ENCODE results near the gene SUGT1.

GRCh38 chr13:52701728-52702465, 49.3 kb downstream of the SUGT1 start:
- TF ChIP-seq CTCF (conservative IDR thresholded peaks at IDR 0.05; ENCODE audit: low read depth in 2 of 2) (no peak), POLR2AphosphoS5 (IDR thresholded peaks at IDR 0.05; ENCODE audit: low read depth) (no peak), EZH2 (IDR thresholded peaks at IDR 0.05; ENCODE audit: low read depth, unreplicated experiment) (no peak), REST (IDR thresholded peaks at IDR 0.05; ENCODE audit: unreplicated experiment) (no peak), EZH2phosphoT487 (IDR thresholded peaks at IDR 0.05; ENCODE audit: unreplicated experiment) (no peak), STAT1 (IDR thresholded peaks at IDR 0.05; ENCODE audit: unreplicated experiment) (no peak), CREB1 (CRISPR knock-in tag; IDR thresholded peaks at IDR 0.05; ENCODE audit: low read depth) (no peak), ETS1 (IDR thresholded peaks at IDR 0.05) (no peak), ZNF331 (CRISPR knock-in tag; IDR thresholded peaks at IDR 0.05; ENCODE audit: low read depth) (no peak), JUNB (IDR thresholded peaks at IDR 0.05; ENCODE audit: unreplicated experiment) (no peak)

All from GM23338 (cell line).